CD4-positive, alpha-beta T cell treated with Interleukin-4 for 1 hour (primary cell): ENCODE data around the gene STX3.

ENCODE experiments used
- DNase-seq, 2 donors: peaks; one replicate each; pipeline ENCODE4 v3.0.0-alpha.2; 2020 to 2022

Gene STX3

DNA sequence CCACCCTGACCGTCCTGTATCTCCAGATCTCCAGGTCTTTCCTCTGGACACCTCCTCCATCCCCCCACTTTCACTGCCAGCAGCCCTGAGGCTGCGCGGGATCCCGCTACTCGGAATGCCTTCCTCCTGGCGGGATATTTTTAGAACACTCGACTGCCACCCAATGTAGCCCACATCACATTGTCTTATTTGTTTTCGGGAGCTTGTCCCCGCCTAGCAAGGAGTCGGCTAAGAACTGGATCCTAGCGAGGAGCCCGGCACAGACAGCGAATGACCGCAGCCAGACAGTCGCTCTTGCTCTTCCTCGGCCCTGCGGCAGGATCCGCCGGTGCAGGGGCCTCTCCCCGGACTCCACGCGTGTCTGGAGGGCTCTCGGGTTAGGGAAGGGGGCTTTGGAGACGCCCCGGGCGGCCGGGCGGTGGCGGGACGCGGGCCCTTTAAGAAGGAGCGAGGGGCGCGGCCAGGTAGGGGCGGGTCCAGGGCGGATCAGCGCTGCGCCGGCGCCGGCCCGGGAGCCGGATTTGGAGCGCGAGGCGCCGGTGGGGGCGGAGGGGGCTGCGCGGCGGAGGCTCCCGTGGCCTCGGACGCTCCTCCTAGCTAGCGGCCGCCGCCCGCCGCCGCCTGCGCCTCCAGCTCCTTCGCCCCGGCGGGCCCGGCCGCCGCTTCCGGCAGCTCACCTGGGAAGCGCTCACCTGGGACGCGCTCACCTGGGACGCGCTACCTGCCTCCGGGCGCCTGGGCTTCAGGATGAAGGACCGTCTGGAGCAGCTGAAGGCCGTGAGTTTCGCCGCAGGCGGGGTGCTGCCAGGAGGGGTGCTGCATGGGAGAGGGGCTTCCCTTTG lies at the start of gene STX3:
Gene STX3, plus strand, starts transcription at position 518 of the 842 bp plus-strand sequence. Its CDS starts 230 bp downstream, at position 748.
- DNase-seq: peak; percentile 54 to 69

DNA sequence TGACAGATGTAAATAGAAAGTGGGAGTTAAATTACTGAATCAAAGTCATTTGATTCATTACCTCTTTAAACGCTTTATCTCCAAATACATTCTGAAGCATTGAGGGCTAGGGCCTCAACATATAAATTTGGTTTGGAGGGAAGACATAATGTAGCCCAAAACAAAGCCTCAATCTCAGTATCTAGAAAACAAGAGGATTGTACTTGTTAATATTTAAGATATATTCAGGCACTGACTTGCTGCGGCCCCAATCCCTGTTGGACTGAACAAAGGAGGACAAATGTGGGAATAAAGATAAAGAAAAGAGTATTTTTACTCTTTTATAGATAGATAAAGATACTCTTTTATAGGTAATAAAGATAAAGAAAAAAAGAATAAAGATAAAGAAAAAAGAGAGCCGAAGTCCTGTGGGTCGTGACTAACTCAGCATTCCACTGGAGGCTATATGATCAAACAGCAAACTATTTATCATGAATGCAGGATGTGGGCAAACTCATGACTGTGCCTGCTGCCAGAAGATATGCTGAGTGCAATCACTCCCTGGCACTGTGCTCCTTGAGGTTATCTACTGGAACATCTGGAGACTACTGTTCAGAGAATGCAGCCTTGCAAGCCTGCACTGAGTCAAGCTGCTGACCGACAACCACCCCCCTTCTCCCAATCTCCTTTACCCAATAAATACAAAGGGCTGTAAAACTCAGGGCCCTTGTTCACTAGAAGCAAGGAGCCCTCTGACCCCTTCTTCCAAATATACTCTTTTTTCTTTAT lies 48.5 kb upstream of the STX3 start:
- no peak for DNase-seq

DNA sequence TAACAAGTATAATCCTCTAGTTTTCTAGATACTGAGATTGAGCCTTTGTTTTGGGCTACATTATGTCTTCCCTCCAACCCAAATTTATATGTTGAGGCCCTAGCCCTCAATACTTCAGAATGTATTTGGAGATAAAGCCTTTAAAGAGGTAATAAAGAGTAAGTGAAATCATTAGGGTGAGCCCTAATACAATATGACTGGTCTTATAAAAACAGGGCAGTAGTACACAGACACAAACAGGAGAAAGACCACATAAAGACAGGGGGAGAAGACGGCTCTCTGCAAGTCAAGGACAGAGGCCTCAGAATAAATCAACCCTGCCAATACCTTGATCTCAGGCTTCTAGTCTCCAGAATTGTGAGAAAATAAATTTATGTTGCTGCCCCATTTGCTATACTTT lies 47.8 kb upstream of the STX3 start:
- DNase-seq: no peak

DNA sequence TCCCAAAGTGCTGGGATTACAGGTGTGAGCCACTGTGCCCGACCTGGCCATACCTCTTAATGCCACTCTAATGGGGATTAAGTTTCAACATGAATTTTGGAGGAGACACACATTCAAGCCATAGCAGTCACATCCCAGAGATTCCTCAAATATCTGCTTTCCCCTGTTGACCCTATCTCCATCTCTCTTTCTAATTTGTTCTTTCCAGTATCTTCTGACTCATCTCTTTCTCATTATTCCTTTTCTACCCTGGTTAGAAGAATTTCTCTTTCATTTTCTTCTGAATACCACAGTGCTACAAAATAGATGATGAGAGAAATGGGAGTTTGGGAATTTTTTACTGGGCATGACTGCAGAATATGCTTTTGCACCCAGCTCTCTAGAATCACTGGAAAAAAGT lies 46.6 kb upstream of the STX3 start:
- no peak for DNase-seq

DNA sequence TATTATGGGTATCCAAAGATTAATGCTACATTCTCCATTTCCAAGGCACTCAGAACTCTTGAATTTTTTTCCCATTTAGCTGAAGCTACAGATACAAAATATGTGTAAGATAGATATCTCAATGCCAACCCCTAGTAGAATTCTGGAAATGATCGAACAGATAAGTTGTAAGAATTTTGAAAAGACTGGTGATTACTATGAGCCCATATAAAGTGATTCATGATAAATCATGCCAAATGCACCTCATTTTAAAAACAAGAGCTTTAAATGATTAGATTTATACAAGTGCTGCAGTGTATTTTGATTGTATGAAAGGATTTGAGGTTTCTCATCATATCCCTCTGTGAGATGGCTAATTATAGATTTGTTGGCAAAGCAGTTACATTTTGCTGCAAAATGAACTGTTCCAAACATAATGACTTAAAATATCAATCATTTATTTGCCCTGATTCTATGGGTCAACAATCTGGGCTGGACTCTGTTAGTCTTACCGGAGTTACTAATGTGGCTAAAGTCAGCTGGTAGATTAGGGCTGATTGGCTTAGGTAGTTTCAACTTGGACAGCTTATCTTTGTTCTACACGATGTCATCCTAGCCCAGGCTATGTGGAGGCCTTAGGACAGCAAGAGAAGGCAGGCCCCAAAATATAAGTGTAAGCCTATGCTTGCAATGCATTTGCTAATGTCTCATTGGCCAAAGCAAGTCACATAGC lies 44.9 kb upstream of the STX3 start:
- DNase-seq: no peak

DNA sequence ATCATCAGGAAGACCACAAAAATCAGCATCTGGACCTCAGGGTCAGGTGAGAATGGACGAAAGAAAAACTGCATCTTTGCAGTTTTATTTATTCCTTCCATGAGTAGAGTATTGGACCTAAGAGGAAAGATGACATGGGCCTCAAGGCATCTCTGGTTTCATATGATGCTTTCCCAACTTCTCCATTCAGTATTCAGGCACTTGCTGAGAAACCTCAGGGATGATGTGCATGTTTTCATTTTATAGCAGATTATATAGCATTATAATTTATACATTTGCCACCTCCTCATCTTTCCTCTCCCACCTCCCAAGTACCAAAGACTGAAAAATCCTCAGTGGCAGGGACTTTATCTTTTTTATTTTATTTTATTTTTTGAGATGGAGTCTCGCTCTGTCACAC lies 41.4 kb upstream of the STX3 start, which contains the start of gene OR10V1:
Gene OR10V1, minus strand, starts transcription at position 101 of the 400 bp plus-strand sequence. Its CDS starts 0 bp downstream, at position 101.
- no peak for DNase-seq

DNA sequence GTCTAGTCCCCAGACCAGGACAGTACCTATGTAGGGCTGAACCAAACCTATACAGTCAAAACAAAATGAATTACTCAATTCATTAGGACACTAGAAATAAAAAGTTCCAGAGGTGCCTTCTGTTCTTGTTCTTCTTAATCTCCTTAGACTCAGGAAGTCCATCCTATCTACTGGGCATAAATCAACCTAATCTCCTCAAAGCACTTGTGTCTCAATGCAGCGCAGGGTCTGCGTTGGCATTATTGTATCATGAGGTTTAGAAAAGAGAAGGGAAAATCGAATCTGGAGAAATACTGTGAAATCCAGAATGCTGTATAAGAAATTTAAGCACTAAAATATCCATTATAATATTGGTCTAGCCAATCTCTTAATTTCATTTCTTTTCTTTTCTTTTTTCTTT lies 39.1 kb upstream of the STX3 start:
- DNase-seq: no peak

DNA sequence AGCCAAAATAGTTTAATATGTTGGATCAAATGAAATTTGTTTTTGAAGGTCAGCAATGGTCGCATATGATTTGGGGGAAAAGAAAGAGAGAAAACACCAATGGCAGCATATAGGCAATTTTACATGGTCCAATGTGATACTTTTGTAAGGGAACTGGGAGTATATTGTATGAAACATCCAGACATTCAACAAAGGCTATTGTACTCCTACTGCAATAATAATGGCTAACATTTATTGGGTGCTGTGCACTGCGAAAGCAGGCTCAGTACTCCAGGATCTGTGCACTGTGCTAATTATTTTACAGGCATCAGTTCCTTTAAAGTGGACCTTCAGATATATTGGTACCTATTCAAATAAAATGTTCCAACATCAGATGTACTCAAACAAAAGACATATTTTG lies 35.6 kb upstream of the STX3 start:
- no peak for DNase-seq

DNA sequence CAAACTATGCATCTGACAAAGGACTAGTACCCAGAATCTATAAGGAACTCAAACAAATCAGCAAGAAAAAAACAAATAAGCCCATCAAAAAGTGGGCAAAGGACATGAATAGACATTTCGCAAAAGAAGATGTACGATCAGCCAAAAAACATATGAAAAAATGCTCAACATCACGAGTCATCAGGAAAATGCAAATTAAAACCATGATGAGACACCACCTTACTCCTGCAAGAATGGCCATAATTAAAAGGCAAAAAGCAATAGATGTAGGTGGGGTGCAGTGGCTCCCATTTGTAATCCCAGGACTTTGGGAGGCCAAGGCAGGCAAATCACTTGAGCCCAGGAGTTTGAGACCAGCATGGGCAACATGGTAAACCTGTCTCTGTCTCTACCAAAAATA lies 31.1 kb upstream of the STX3 start:
- DNase-seq: no peak

DNA sequence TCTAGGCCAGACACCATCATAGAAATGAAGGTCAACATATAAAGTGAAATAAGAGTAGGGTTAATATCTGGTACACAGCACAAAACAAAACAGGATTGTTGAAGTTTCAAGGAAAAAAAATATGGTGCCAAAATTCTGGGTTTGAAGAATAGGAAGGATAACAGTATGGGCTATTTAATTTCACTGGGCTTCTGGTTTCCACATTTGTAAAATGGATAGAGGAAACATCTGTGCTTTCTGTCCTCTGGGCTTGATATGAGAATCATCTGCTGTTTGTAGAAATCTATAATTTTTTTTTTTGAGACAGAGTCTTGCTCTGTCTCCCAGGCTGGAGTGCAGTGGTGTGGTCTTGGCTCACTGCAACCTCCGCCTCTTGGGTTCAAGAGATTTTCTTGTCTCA lies 27.8 kb upstream of the STX3 start:
- no peak for DNase-seq

DNA sequence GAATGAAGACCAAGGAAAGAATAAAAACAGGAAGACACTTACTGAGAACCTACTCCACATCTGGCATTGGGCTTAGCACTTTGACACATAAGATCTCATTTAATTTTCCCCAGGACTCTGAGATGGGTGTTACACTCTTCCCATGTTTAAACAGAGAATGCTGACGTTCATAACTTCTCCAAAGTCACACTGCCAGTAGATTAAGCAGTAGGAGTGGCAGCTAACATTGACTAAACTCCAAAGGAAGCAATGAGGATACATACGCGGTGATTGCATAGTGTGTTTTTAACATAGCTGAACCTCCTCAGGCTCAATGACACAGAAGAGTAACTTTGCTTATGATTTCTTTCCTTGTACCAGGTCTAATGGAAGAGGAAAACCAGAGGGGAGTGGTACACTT lies 27.0 kb upstream of the STX3 start:
- no peak for DNase-seq

DNA sequence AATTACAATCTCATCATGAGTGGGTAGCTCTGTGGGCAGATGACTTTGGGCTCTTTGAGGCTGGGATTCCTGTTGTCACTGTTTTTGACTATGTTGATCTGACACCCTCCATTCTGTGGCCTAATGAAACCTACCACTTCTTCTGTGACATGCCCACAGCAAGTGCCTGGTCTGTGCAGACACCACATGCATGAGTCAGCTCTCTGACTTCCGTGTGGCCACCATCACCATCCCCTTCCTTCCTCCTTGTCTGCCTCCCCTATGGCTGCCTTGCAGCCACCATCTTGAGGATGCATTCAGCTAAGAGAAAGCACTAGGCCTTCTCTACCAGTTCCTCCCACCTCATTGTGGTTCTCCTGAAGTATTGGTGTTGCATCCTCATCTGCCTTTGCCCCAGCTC lies 26.3 kb upstream of the STX3 start:
- DNase-seq: peak; percentile 19 to 33

DNA sequence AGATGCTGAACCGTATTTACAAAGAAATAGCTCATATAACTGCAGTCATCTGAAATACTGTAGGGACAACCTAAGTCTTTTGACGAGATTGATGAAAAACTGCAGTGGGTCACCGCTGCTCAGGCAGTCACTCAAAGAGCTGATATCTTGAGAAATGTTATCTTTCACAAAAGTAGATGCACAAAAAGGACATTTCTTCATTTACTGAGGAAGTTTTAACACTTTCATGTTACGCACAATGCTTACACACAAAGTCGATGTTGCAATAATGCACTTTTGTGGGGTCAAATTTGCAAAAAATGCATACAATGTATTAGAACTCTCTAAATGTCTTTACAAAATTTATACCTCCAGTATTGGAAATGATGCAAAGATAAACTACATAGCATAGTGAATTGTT lies 25.3 kb upstream of the STX3 start:
- DNase-seq: no peak

DNA sequence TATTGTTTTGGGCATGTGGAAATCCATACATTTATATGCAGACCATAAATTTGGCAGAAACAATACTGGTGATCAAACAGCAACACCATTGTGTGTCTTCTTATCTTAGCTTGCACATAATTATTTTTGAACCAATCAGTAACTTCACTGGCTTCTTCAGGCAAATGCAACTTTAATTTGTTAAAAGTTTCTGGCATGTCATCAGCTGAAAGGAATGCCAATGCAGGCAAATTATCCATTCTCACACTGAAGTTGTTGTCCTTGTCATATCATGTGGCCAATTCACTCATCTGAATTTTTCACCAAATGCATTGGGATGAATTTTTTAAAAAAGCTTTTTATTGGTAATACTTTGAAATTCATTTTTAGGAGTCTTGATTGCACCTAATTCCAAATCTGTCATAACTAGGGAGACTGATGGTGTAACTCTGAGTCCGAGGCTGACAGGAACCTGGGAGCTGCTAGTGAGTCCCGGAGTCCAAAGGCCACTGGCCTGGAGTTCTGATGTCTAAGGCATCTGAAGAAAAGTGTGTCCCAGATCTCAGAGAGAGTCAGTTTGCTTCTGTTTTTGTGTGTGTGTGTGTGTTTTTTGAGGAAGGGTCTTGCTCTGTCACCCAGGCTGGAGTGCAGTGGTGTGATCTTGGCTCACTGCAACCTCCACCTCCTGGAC lies 24.1 kb upstream of the STX3 start:
- DNase-seq: no peak

DNA sequence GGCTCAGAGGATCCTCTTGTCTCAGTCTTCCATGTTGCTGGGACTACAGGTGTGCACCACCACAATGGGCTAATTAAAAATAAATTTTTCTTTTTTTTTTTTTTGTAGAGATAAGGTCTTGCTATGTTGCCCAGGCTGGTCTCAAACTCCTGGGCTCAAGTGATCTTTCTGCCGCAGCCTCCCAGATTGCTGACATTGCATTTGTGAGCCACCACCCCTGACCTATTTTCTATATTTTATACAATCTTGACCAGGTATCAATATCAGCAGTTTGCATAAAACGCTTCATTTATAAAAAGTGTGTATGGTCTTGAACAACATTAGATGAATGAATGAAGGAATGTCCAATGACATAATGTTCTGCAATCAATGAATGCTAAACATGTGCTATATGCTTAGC lies 9.1 kb upstream of the STX3 start:
- no peak for DNase-seq

DNA sequence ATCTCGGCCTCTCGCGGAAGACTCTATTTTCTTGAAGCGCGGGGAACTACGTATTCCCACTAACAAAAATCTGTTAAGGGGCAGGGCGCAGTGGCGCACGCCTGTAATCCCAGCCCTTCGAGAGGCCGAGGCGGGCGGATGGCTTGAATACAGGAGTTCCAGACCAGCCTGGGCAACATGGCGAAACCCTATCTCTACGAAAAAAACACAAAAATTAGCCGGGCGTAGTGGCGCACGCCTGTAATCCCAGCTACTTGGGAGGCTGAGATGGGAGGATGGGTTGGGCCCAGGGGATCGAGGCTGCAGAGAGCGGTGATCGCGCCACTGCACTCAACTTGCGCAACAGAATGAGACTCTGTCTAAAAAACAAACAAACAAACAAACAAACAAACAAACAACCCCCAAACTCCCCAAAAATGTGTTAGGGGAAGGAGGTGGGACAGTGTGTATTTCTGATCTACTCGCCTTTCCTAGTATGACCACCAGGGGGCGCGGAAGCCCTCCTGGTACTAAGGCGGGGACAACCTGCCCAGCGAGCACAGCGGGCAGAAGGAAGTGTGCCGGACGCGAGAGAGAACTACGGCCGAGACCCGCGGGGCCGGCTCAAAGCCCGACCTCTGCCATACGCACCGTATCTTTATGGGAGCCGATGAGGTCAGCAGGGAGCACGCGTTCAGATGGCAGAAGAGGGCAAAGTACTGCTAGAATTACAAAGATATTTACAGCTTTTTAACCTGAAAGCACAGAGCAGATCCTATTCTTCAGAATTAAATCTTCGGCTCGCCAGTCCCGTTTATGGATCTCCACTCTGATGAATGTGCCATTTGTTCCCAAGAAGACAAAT lies 1.3 kb upstream of the STX3 start:
- DNase-seq: peak; percentile 84 to 85

DNA sequence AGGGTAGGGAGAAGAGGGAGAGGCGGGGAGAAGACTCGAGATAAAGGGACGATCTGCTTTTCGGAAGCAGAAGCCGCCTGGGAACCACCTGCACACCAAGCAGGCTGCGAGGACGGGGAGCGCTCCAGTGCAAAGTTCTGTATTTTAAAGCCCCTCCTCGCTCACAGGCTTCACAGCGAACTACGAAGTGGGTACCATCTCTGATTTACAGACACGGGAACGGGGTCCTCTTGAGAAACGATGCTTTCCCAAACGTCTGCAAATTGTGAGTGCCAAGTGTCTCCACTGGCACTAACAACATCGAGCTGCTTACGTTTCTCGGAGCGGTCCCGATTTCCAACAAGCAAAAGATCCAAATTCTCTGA lies 700 bp upstream of the STX3 start:
- peak in 1 of 2 donors; percentile 21 for DNase-seq

DNA sequence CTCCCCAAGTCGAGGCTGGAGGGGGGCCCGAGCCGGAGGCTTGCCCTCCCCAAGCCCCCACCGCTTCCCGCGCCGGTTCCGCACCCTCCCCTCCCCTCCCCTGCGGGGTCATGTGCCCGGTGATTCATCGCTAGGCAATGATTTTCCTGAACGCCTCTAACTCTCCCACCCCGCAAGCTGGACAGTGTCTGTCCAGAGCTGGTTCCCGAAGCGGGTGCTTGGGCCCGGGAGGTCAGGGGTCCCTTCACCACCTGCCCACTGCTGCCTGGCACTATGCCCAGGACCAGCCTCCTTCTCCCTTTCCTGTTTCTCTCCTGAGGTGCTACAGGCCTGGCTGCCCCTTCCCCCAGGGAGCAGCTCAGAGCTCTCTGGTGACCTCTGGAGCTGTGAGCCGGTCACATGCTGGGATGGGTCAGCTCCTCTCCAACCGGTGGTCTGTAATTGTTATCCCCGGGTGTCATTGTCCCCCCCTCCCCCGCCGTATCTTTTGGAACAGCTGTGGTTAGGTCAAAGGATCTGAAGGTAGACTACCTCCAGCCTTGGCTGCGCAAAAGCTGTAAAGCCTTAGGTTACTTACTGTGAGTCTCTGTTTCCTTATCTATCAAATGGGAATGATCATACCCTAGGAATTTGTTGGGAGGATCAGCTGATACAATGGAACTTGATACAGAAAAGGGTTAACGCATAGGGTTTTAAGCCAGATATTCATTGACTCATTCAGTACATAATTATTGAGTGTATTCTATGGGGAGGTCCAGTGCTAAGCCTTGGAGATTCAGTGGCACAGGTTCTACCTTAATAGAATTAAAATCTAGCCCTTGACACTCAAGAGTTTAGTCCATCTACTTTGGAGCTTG lies 753 bp downstream of the STX3 start:
- peak; percentile 37 to 55 for DNase-seq

DNA sequence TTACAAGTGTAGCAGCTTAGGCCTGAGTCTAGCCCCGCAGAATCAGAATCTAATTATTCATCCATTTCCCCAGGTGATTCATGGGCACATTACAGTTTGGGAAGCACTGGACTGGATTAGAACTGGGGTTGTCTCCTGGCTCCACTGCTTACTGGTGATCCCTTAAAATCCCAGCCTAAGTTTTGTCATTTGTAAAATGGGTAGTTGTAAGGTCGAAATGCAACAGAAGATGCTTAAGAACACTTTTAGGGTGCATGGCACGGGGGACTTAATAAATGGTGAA lies 1.3 kb downstream of the STX3 start:
- DNase-seq: no peak

DNA sequence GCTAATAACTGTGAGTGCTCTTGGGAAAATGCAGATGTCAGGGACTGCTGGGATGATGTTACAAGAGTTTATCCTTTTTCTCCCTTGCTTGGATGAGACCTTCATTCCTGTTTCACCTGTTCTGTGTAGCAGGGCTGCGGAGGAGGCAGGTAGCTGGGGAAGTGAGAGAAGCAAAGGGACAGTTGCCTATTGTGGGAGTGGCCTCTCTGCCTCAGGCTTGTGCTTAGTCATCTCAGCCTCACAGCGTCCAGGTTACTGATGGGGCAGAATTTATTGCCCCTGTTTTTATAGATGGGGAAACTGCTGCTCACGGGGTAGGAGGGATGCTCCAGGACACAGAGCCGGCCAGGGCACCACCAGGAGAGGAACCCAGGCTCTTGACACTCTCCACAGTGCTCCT lies 1.7 kb downstream of the STX3 start:
- peak in 1 of 2 donors; percentile 21 for DNase-seq

DNA sequence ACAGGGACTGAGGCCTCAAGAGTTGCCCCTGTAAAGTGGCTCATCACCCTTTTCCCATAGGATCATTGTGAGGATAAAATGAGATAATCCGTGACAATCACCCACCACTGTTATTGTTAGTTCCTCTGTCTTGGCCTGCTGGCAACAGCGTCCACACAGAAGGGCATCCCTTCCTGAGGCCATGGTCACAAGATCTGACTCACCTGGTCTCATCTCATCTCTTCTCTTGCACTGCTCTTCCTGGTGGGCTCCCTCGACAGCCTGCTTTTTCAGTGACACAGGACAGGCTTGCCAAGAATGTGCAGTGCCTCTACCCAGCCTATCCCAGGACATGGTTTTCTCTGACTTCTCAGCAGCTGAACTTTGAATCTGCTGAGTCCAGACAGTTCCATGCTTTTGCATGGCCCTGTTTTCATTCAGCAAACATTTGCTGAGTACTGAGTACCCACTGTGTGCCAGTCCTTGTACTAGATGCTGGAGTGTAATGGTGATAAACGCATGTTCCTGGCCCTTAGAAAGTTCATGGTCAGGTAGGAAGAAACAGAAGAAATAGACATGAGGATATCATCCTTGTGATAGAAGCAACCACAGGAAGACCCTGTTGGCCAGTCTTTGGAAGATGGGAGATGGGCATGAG lies 3.3 kb downstream of the STX3 start:
- DNase-seq: no peak
